ENCODE measurements around the gene TBCK. TPM values are rescaled to one million over a fixed set of nuclear protein-coding genes. Genes with fewer than 3 reads are reported as not detected.

TBCK gene
- total and polyA plus RNA-seq, 9 of the 15 experiments (the other 6 are each of a cell fraction or from before 2014, with no cell fraction given): 5.3 to 26.6 (median 16.2) TPM

GRCh38 chr4:106149026-106149425 is 167.0 kb downstream of the TBCK start:
- FAIRE-seq (no peak), ATAC-seq (no peak), DNase-seq (ENCODE audit: extremely low read depth in 1 of 4, low spot score in 3 of 4) (no peak)
- no peak overlapping the region for H3K9ac ChIP-seq (ENCODE audit: insufficient read depth in 1 of 2, low read depth in 2 of 2, low read length in 2 of 2)
- POLR2A ChIA-PET: no interaction called here
- no peak overlapping the region for H3K4me2 ChIP-seq (ENCODE audit: insufficient read depth, low read length)
- no peaks in the 10 kb centered on the region for H3K9me1 ChIP-seq (ENCODE audit: control insufficient read depth, insufficient read depth, low read length)
- H3K36me3 ChIP-seq (ENCODE audit: control insufficient read depth, insufficient read depth, low read length): no peaks in the 10 kb centered on the region
- H3K9me3 ChIP-seq (replicated peaks; ENCODE audit: control insufficient read depth, insufficient read depth, low read depth, low read length): no peaks in the 10 kb centered on the region
- in situ Hi-C loops (cut with MboI) (no loop called here), intact Hi-C loops (cut with micrococcal nuclease) (no loop called here)
- H3K27ac ChIP-seq (ENCODE audit: extremely low read depth, low read depth, low read length): no peak overlapping the region
- CTCF ChIA-PET (ENCODE audit: low intra/inter-chr PET ratio): no interaction called here
- TF ChIP-seq NFE2L1 (tag; IDR thresholded peaks at IDR 0.05; ENCODE audit: borderline replicate concordance, low read depth) (no peak), ZNF436 (CRISPR knock-in tag; IDR thresholded peaks at IDR 0.05) (no peak), SRSF1 (IDR thresholded peaks at IDR 0.05; ENCODE audit: low read depth, low read length) (no peak), SRSF9 (IDR thresholded peaks at IDR 0.05; ENCODE audit: borderline replicate concordance, low read depth, low read length) (no peak), XRCC3 (IDR thresholded peaks at IDR 0.05) (no peak), MECOM (CRISPR knock-in tag; IDR thresholded peaks at IDR 0.05) (no peak)
- no peaks in the 10 kb centered on the region for H3K4me1 ChIP-seq (replicated peaks in 1 of 2; ENCODE audit: control insufficient read depth in 2 of 2, insufficient read depth in 2 of 2, low read length in 2 of 2)
- no peaks in the 10 kb centered on the region for H3K27me3 ChIP-seq (ENCODE audit: control insufficient read depth in 2 of 2, insufficient read depth in 2 of 2, low read length in 2 of 2)
- H2AFZ ChIP-seq (ENCODE audit: low read depth, low read length): no peak overlapping the region
- 0% methylated on average over 1 of the region's 1 CpG for WGBS (ENCODE audit: insufficient coverage, low coverage, missing lambda C conversion rate)
- no peaks in the 10 kb centered on the region for H3K79me2 ChIP-seq (ENCODE audit: control insufficient read depth, insufficient read depth, low read length)
- H4K20me1 ChIP-seq (replicated peaks; ENCODE audit: control insufficient read depth, insufficient read depth, low read length): no peaks in the 10 kb centered on the region
- H3K4me3 ChIP-seq: no peak overlapping the region
- no TSS peak for BruUV-seq (replicated peaks)

- no peak overlapping the region for H2AFZ ChIP-seq (ENCODE audit: low read depth, low read length)
- no peaks in the 10 kb centered on the region for H3K9me1 ChIP-seq (ENCODE audit: control insufficient read depth, insufficient read depth, low read length)
- H3K27ac ChIP-seq (ENCODE audit: extremely low read depth, low read depth, low read length): no peak overlapping the region
- in situ Hi-C loops (cut with MboI) (no loop called here), intact Hi-C loops (cut with micrococcal nuclease) (no loop called here)
- H3K36me3 ChIP-seq (ENCODE audit: control insufficient read depth, insufficient read depth, low read length): no peaks in the 10 kb centered on the region
- H4K20me1 ChIP-seq (replicated peaks; ENCODE audit: control insufficient read depth, insufficient read depth, low read length): no peaks in the 10 kb centered on the region
- WGBS (ENCODE audit: insufficient coverage, low coverage, missing lambda C conversion rate): 30% methylated on average over 3 of the region's 3 CpGs
- no peaks in the 10 kb centered on the region for H3K27me3 ChIP-seq (ENCODE audit: control insufficient read depth in 2 of 2, insufficient read depth in 2 of 2, low read length in 2 of 2)
- no peak overlapping the region for H3K4me3 ChIP-seq
- ATAC-seq (no peak), DNase-seq (ENCODE audit: extremely low read depth in 1 of 4, low spot score in 3 of 4) (no peak), FAIRE-seq (no peak)
- CTCF ChIA-PET (ENCODE audit: low intra/inter-chr PET ratio): no interaction called here
- H3K9me3 ChIP-seq (replicated peaks; ENCODE audit: control insufficient read depth, insufficient read depth, low read depth, low read length): no peaks in the 10 kb centered on the region
- POLR2A ChIA-PET: no interaction called here
- no peaks in the 10 kb centered on the region for H3K4me1 ChIP-seq (replicated peaks in 1 of 2; ENCODE audit: control insufficient read depth in 2 of 2, insufficient read depth in 2 of 2, low read length in 2 of 2)
- H3K79me2 ChIP-seq (ENCODE audit: control insufficient read depth, insufficient read depth, low read length): no peaks in the 10 kb centered on the region
- H3K4me2 ChIP-seq (ENCODE audit: insufficient read depth, low read length): no peak overlapping the region
- H3K9ac ChIP-seq (ENCODE audit: insufficient read depth in 1 of 2, low read depth in 2 of 2, low read length in 2 of 2): no peak overlapping the region
- BruUV-seq (replicated peaks): no TSS peak
- no peak for TF ChIP-seq PBX2 (CRISPR knock-in tag; IDR thresholded peaks at IDR 0.05; ENCODE audit: low read depth)
- no peak for TF ChIP-seq PBX2 (tag; conservative IDR thresholded peaks at IDR 0.05; ENCODE audit: low read depth)
- TF ChIP-seq ZNF124 (CRISPR knock-in tag; IDR thresholded peaks at IDR 0.05): no peak
- no peak for TF ChIP-seq RBM34 (IDR thresholded peaks at IDR 0.05; ENCODE audit: borderline replicate concordance, insufficient read depth, low read length)
- TF ChIP-seq ESRRB (CRISPR knock-in tag; IDR thresholded peaks at IDR 0.05; ENCODE audit: borderline replicate concordance): no peak
- TF ChIP-seq ZBTB17 (CRISPR knock-in tag; IDR thresholded peaks at IDR 0.05): no peak
- no peak for TF ChIP-seq ZNF217 (CRISPR knock-in tag; IDR thresholded peaks at IDR 0.05)
- no peak for TF ChIP-seq CAMTA2 (CRISPR knock-in tag; conservative IDR thresholded peaks at IDR 0.05)
Observed at GRCh38 chr4:106142616-106143127, 173.3 kb downstream of the TBCK start.

Measured in K562 (cell line).